K562 (cell line): ENCODE results near the gene RIPOR1. TPM values are rescaled to one million over a fixed set of nuclear protein-coding genes. Genes with fewer than 3 reads are reported as not detected.

Experiments
- CBX1 ChIP-seq: sonication (generic); IDR thresholded peaks from 2 replicates; pipeline ENCODE4 v1.6.1; 2016; ENCODE audit warnings: antibody characterized with exemption, low read depth, mild to moderate bottlenecking
- HNRNPLL ChIP-seq: fragments of 200-400 bp; formaldehyde crosslinking; IDR thresholded peaks from 2 replicates; pipeline ENCODE4 v1.6.1; 2017; ENCODE audit warnings: low read length, low read depth, mild to moderate bottlenecking; ENCODE audit not compliant: poor library complexity, severe bottlenecking
- SP1 ChIP-seq: sonication (generic); formaldehyde crosslinking; IDR thresholded peaks from 2 replicates; pipeline ENCODE4 v1.8.1; 2022; ENCODE audit warnings: mild to moderate bottlenecking, missing genetic modification reagents
- YY1 ChIP-seq, 3 experiments: IDR thresholded peaks; 2 replicates each; pipeline ENCODE4 v1.6.1; 2011; ENCODE audit warnings: low read length in 2 of 3, mild to moderate bottlenecking in 2 of 3, moderate library complexity in 2 of 3, borderline replicate concordance in 1 of 3, control low read depth in 1 of 3, low read depth in 1 of 3; ENCODE audit not compliant: insufficient read depth in 3 of 3, insufficient replicate concordance in 2 of 3, control insufficient read depth in 1 of 3, insufficient read length in 1 of 3; ENCODE audit errors: extremely low read depth in 1 of 3
- ZKSCAN1 ChIP-seq: fragments of 150-350 bp; IDR thresholded peaks from 2 replicates; pipeline ENCODE4 v1.6.1; 2016; ENCODE audit warnings: low read depth, low read length
- ZNF165 ChIP-seq: fragments of 250-450 bp; sonication (Bioruptor Pico); IDR thresholded peaks from 2 replicates; pipeline ENCODE4 v1.4.0; 2020; ENCODE audit warnings: borderline replicate concordance
- ZNF444 ChIP-seq: fragments of 250-450 bp; sonication (Bioruptor Pico); IDR thresholded peaks from 2 replicates; pipeline ENCODE4 v1.4.0; 2020; ENCODE audit warnings: mild to moderate bottlenecking, moderate library complexity
- polyA plus RNA-seq, 8 experiments: library from polyadenylated mRNA; depleted of rRNA in 4 of 8; stranded (reverse) in 5 of 8; unstranded in 3 of 8; fragments of >200 nt; fragmentation: Nextera tagmentation in 2 of 8; fragmentation: Illumina TruSeq in 1 of 8; extraction: Ambion mirVana in 2 of 8; extraction: Trizol in 1 of 8; gene quantifications; 2 replicates each; pipeline versions ENCODE4 v1.2.1 to v1.2.3, GENCODE V29; 2011 to 2014; ENCODE audit warnings: inconsistent platforms in 1 of 8, missing spikeins in 1 of 8
- total RNA-seq, 7 experiments: library from RNA; depleted of rRNA in 6 of 7; stranded (reverse); fragments of >200 nt in 6 of 7; fragmentation: Illumina TruSeq in 2 of 7; extraction: Trizol in 2 of 7; gene quantifications; 2 replicates each; pipeline versions ENCODE4 v1.2.1 to v1.2.3, GENCODE V29; 2011 to 2021; ENCODE audit warnings: low replicate concordance in 1 of 7
- TF ChIP-seq, protein P1 (sequence below), 3 experiments: IDR thresholded peaks in 2 of 3; conservative IDR thresholded peaks in 1 of 3; 2 replicates each; pipeline ENCODE4 v1.5.1; 2011 to 2012; ENCODE audit warnings: low read length in 3 of 3, mild to moderate bottlenecking in 3 of 3, control low read depth in 2 of 3, improper control_type of control experiment in 1 of 3, inconsistent platforms in 1 of 3, low read depth in 1 of 3, mixed read lengths in 1 of 3, moderate library complexity in 1 of 3; ENCODE audit not compliant: insufficient read depth in 2 of 3
- TF ChIP-seq, protein P2 (sequence below): fragments of 450-650 bp; IDR thresholded peaks from 2 replicates; pipeline ENCODE4 v1.6.1; 2016; ENCODE audit warnings: low read depth, mild to moderate bottlenecking, moderate library complexity
- TF ChIP-seq, protein P3 (sequence below): fragments of 450-650 bp; formaldehyde crosslinking; IDR thresholded peaks from 2 replicates; pipeline ENCODE4 v1.4.0; 2020; ENCODE audit warnings: mild to moderate bottlenecking, moderate library complexity
- TF ChIP-seq, protein P4 (sequence below): fragments of 250-450 bp; sonication (Bioruptor Pico); IDR thresholded peaks from 2 replicates; pipeline ENCODE4 v1.8.0; 2022; ENCODE audit warnings: moderate library complexity, mild to moderate bottlenecking, inconsistent platforms
- TF ChIP-seq, protein P5 (sequence below): fragments of 250-450 bp; sonication (Bioruptor Pico); IDR thresholded peaks from 2 replicates; pipeline ENCODE4 v1.5.0; 2021

RIPOR1 gene
- total and polyA plus RNA-seq, 9 of the 15 experiments (the other 6 are each of a cell fraction or from before 2014, with no cell fraction given) = 0.36 to 31.1 (median 3.0) TPM

DNA sequence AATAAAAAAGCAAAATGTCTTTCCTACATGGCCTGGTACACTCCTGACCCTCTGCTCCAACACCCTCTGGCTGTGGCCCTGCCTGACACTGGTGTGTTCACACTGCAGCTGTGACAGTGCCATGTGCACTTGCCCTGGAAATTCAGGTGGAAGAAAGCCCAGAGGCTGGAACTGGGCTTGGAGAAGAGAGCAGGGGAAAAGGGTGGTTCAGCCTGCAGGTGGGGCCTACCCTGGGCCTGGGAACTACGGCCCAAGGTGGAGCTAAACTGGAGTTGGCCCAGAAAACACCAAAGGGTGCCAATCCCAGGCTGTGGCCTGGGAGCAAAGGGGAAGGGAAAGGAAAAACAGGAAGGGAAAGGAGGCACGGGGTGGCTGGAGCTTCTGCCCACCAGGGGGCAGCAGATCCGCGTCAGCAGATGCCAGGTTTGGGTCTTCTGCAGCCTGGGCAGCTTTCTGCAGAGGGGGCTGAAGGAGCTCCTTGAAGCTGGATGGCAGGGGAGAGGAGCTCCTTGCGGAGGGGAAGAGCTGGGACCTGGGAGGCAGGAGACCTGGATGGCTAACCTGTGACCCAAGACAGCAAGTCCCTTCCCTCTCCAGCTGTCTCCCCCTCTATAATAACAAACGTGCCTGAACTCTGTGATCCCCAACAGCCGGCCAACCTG, 18.3 kb downstream of the RIPOR1 start (continued):
- TF ChIP-seq, protein P1, sequence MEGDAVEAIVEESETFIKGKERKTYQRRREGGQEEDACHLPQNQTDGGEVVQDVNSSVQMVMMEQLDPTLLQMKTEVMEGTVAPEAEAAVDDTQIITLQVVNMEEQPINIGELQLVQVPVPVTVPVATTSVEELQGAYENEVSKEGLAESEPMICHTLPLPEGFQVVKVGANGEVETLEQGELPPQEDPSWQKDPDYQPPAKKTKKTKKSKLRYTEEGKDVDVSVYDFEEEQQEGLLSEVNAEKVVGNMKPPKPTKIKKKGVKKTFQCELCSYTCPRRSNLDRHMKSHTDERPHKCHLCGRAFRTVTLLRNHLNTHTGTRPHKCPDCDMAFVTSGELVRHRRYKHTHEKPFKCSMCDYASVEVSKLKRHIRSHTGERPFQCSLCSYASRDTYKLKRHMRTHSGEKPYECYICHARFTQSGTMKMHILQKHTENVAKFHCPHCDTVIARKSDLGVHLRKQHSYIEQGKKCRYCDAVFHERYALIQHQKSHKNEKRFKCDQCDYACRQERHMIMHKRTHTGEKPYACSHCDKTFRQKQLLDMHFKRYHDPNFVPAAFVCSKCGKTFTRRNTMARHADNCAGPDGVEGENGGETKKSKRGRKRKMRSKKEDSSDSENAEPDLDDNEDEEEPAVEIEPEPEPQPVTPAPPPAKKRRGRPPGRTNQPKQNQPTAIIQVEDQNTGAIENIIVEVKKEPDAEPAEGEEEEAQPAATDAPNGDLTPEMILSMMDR (IDR thresholded peaks at IDR 0.05 in 2 of 3, conservative IDR thresholded peaks at IDR 0.05 in 1 of 3; ENCODE audit: insufficient read depth in 2 of 3, low read depth in 1 of 3, low read length in 3 of 3) = peak; percentile 95 to 97 (median 97)
- no peak for TF ChIP-seq CBX1
- TF ChIP-seq, protein P2, sequence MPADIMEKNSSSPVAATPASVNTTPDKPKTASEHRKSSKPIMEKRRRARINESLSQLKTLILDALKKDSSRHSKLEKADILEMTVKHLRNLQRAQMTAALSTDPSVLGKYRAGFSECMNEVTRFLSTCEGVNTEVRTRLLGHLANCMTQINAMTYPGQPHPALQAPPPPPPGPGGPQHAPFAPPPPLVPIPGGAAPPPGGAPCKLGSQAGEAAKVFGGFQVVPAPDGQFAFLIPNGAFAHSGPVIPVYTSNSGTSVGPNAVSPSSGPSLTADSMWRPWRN = no peak
- TF ChIP-seq SP1 (CRISPR knock-in tag) = 0 out of 2 replicates have a peak, but pooled peaks have one; percentile 22
- no peak for TF ChIP-seq ZNF165
- TF ChIP-seq, protein P3, sequence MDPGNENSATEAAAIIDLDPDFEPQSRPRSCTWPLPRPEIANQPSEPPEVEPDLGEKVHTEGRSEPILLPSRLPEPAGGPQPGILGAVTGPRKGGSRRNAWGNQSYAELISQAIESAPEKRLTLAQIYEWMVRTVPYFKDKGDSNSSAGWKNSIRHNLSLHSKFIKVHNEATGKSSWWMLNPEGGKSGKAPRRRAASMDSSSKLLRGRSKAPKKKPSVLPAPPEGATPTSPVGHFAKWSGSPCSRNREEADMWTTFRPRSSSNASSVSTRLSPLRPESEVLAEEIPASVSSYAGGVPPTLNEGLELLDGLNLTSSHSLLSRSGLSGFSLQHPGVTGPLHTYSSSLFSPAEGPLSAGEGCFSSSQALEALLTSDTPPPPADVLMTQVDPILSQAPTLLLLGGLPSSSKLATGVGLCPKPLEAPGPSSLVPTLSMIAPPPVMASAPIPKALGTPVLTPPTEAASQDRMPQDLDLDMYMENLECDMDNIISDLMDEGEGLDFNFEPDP (CRISPR knock-in tag) = no peak
- peak in 1 of 3 experiments; percentile 47 for TF ChIP-seq YY1 (IDR thresholded peaks at IDR 0.05; ENCODE audit: borderline replicate concordance in 1 of 3, control insufficient read depth in 1 of 3, extremely low read depth in 1 of 3, insufficient read depth in 3 of 3, insufficient read length in 1 of 3, insufficient replicate concordance in 2 of 3, low read depth in 1 of 3, low read length in 2 of 3)
- TF ChIP-seq HNRNPLL = no peak
- TF ChIP-seq, protein P4, sequence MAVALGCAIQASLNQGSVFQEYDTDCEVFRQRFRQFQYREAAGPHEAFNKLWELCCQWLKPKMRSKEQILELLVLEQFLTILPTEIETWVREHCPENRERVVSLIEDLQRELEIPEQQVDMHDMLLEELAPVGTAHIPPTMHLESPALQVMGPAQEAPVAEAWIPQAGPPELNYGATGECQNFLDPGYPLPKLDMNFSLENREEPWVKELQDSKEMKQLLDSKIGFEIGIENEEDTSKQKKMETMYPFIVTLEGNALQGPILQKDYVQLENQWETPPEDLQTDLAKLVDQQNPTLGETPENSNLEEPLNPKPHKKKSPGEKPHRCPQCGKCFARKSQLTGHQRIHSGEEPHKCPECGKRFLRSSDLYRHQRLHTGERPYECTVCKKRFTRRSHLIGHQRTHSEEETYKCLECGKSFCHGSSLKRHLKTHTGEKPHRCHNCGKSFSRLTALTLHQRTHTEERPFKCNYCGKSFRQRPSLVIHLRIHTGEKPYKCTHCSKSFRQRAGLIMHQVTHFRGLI (CRISPR knock-in tag) = no peak
- TF ChIP-seq ZNF444 = no peak
- TF ChIP-seq, protein P5, sequence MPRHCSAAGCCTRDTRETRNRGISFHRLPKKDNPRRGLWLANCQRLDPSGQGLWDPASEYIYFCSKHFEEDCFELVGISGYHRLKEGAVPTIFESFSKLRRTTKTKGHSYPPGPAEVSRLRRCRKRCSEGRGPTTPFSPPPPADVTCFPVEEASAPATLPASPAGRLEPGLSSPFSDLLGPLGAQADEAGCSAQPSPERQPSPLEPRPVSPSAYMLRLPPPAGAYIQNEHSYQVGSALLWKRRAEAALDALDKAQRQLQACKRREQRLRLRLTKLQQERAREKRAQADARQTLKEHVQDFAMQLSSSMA (CRISPR knock-in tag) = no peak
- no peak for TF ChIP-seq ZKSCAN1
